GM19397 (cell line): ENCODE results near the gene AEBP2.
"Not testable (repeated sequence)": the region's sequence is repeated elsewhere in the genome, so short reads cannot be mapped to it uniquely, and the experiment has no call there.

ENCODE experiments used
- ATAC-seq: cut with Tn5 transposase; IDR thresholded peaks from one replicate; pipeline ENCODE4 v1.9.1; 2021; ENCODE audit warnings: mild to moderate bottlenecking, moderate library complexity; ENCODE audit not compliant: unreplicated experiment

AEBP2 gene

GRCh38 chr12:19419086-19419485 lies 20.2 kb upstream of the AEBP2 start:
- no peak for ATAC-seq

DNA sequence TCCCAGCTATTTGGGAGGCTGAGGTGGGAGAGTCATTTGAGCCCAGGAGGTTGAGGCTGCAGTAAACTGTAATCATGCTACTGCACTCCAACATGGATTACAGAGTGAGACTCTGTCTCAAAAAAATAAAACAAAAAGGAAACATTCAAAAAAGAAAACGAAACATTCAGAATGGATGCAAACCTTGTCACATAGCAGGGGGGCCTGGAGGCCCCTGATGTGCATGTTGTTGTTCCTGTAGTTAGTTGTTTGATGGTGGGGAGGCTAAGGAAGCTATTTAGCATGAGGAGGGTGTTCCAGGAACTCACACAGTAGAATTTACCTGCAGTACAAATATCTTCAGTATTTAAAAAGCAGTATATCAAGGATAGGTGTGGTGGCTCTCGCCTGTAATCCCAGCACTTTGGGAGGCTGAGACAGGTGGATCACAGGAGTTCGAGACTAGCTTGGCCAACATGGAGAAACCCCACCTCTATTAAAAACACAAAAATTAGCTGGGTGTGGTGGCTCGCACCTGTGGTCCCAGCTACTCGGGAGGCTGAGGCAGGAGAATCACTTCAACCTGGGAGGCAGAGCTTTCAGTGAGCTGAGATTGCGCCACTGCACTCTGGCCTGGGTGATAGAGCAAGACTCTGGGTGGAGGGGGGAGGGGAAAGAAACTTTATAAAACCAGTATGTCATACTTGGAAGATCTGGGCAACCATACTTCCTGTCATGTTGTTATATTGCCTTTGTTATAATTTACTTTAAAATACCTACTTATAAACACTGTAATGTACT lies 17.6 kb upstream of the AEBP2 start:
- ATAC-seq = no peak

DNA sequence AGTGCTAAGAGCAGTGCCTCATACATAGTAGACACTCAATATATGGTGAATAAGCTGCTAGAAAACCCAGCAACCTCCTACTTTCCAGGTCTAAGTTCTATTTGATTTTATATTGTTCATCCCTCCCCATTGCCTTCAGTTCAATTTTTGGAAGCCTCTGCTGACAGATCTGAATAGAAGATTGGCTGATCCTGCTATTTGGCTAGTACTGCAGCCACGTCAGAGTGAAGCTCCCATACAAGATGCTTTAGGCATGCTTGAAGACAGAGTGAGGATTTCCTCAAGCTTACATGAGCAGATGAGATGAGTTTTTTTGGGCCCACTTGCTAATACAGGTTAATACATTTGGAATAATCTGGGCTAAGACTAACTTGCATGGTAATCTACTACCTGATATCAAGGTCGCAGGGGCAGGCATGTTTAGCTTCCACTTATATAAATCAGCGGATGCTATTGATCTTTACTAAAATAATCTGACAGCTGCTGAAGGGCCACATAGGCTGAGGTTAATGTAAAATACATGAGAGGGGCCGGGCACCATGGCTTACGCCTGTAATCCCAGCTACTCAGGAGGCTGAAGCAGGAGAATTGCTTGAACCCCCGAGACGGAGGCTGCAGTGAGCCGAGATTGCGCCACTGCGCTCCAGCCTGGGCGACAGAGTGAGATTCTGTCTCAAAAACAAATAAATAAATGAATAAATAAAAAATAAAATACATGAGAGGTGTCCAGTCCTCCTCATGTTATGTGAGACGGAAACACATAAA lies 15.9 kb upstream of the AEBP2 start:
- ATAC-seq = no peak

GRCh38 chr12:19428246-19428645 lies 11.0 kb upstream of the AEBP2 start:
- ATAC-seq = no peak

DNA sequence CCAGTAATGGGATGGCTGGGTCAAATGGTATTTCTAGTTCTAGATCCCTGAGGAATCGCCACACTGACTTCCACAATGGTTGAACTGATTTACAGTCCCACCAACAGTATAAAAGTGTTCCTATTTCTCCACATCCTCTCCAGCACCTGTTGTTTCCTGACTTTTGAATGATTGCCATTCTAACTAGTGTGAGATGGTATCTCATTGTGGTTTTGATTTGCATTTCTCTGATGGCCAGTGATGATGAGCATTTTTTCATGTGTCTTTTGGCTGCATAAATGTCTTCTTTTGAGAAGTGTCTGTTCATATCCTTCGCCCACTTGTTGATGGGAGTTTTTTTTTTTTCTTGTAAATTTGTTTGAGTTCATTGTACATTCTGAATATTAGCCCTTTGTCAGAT lies 9.8 kb upstream of the AEBP2 start:
- not testable (repeated sequence) for ATAC-seq

- no peak for ATAC-seq
Observed at GRCh38 chr12:19430988-19431387, 8.3 kb upstream of the AEBP2 start.

DNA sequence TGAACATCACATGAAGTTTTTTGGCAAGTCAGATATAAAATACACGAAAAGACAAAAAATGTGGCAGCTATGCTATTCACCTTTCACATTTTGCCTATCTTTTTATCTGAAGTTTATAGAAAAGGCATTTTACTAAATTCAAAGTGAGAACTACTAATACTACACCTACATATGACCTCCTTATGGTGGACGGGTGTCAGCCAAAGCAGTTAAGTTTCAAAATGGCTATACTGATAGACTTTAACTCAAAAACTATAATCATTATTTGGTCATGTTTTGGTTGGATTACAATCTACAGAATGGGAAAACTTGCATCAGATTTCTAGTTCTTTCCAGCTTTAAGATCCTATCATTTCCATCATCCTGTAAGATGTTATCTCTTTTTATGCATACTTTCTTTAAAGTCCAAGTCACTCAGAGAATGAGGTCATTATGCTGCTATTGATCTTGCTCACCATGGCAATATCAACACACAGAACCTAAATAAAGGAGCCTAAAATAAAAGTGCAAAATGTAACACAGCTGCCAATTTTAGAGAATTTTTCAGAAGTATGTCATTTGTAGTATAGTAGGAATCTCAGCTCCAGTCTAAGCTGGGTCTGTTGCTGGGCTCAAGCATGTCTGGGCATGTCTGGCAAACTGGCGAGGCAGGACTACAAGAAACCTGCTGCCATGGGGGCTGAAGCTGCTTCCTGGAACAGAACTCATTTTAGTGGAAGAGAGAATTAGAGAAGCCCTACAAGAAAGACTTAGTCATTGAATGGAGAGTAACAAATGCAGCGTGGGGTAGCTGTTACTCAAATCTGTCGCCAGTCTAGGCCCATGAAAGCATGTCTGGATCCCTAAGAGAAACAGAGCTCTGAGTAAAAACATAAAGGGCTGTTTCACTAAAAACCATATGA lies 7.6 kb upstream of the AEBP2 start:
- ATAC-seq = no peak

DNA sequence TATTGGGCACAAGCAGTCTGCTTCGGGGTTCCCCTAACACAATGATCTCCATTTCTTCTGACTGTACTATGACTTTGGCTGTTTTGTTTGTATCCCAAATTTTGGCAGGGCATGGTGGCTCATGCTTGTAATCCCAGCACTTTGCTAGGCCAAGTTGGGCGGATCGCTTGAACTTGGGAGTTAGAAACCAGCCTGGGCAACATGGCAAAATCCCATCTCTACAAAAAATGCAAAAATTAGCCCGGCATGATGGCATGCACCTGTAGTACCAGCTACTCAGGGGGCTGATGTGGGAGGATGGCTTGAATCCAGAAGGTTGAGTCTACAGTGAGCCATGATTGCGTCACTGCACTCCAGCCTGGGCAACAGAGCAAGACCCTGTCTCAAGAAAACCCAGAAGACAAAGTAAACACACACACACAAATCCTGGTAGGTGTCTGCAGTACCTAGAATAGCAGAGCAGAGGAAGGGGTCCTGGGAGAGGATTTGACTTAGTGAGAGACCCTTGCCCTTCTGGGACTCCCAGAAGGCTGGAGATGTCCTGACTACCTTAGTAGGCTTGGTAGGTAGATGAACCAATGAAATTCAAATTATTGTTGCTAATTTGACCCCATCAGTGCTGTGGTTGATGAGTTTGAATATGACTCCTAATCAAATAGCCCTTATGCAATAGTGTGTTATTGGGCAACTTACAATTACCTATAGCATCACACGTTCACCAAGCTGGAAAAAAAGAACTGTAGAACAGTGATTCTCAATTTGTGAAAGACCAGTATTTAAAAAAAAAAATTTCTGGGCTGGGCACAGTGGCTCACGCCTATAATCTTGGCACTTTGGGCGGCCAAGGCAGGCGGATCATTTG lies 6.8 kb upstream of the AEBP2 start:
- ATAC-seq = no peak

DNA sequence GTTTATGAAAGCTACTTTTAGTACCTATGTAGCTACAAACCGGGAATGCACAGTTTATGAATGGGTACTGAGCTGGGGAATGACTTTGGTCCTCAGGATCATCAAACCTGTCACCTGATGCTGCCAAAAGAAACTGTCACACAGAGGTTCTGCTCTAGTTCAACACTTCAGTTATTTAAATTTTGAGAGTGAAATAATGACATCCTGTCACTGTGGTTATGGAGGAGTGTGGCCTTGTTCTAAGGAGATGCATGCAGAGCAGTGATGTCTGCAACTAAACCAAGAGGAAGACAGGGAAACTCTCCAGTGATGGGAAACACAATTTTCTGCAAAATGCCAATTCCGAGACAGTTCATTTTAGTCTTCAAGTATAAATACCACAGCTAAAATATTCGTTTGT lies 4.8 kb upstream of the AEBP2 start:
- ATAC-seq = no peak

GRCh38 chr12:19435831-19436497 lies 3.3 kb upstream of the AEBP2 start:
- no peak for ATAC-seq

DNA sequence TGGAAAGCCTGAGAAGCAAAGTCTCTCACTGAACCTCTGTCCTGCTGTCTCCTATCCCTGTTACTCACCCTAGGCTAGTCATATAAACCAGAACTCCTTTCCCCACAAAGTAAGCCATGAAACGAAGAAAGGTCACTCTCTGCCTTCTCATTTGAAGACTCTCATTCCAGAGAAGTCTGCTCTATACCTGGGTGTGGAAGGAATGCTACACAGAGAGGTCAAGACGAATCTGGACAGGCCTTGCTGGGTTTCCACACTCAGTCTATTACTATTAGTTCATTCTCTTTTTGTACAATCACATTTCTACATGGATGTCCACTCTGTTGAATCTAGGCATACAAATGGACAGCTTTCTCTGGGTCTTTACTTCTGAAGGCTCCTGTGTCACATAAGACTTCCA lies 2.4 kb upstream of the AEBP2 start:
- no peak for ATAC-seq

DNA sequence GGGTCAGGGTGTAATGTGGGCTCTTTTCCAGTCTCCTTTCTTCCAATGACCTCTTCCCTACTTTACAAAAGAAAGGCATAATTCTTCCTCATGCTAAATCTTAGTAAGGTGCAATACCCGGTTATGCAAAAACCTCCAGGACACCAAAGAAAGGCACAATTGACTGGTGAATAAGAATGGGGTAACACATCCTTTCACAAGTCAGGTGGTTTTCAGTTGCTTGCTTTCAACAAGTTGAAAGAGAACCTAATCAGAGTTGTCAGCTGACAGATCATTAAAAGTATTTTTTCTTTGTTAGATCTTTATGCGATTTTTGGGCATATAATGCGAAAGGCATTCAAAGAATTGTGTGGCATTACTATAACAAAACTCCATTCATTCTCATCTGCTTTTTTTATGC lies 1.3 kb upstream of the AEBP2 start:
- ATAC-seq = no peak

- ATAC-seq = peak; percentile 30
Observed at GRCh38 chr12:19440019-19440858, 947 bp downstream of the AEBP2 start.

GRCh38 chr12:19440916-19441315 lies 1.6 kb downstream of the AEBP2 start:
- ATAC-seq = no peak

GRCh38 chr12:19443585-19443984 lies 4.3 kb downstream of the AEBP2 start:
- ATAC-seq = no peak

DNA sequence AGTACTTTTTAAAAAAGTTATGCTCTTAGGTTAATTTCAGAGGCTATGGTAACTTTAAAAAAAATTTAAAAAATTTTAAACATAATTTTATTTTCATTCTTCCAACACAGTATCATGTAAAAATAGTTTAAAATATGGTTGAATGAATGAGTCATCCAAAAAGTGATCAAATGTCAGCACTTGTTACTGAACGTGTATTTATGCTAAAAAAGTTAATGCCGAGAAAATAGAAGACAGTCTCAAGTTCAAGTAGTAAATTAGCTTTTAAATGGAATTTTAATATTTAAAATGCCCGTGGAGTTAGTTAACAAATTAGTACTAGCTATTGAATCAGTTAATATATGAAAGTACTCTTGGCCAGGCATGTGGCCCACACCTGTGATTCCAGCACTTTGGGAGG lies 4.8 kb downstream of the AEBP2 start:
- no peak for ATAC-seq

DNA sequence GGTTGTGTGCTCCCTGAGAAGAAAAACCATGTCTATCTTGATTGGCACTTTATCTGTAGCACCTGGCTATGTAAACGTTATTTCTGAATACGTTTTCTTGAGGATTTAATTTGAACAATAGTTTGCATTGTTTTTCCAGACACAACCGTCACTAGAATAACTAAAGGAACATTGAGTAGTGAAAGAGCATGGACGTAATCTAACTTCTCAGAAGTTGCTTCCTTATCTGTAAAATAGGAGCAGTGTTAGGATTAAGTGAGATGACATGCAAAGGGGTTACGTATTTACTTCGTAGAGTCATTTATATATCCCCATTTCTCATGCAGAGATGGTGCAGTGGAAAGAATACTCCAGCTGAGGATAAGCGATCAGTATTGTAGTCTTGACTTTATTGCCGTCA lies 8.1 kb downstream of the AEBP2 start:
- no peak for ATAC-seq

- ATAC-seq = no peak
Observed at GRCh38 chr12:19449814-19450213, 10.5 kb downstream of the AEBP2 start.

GRCh38 chr12:19450362-19450761 lies 11.1 kb downstream of the AEBP2 start:
- no peak for ATAC-seq
